Mammary epithelial cell (primary cell): ENCODE data around the gene CELSR2.

Experiments used
- CTCF ChIP-seq, 2 donors: IDR thresholded peaks in 1 of 2; conservative IDR thresholded peaks in 1 of 2; 2 replicates each; pipeline ENCODE4 v1.5.1; 2011 to 2012; ENCODE audit warnings: inconsistent platforms in 2 of 2, low read length in 2 of 2, mild to moderate bottlenecking in 2 of 2, control low read depth in 1 of 2, low read depth in 1 of 2; ENCODE audit not compliant: insufficient read depth in 1 of 2; ENCODE audit errors: extremely low read depth in 1 of 2
- EZH2 ChIP-seq: IDR thresholded peaks from 2 replicates; pipeline ENCODE4 v1.6.1; 2012; ENCODE audit warnings: low read length, inconsistent platforms, borderline replicate concordance

GRCh38 chr1:109255097-109255651, 5.8 kb downstream of the CELSR2 start:
- TF ChIP-seq CTCF (conservative IDR thresholded peaks at IDR 0.05 in 1 of 2, IDR thresholded peaks at IDR 0.05 in 1 of 2; ENCODE audit: extremely low read depth in 1 of 2, insufficient read depth in 1 of 2, low read depth in 1 of 2, low read length in 2 of 2) (peak; percentile 19 to 45), EZH2 (no peak)
